GM21717 (cell line): Measurements from ENCODE around the gene VNN1.

Experiments used
- ATAC-seq: cut with Tn5 transposase; IDR thresholded peaks from one replicate; pipeline ENCODE4 v1.9.1; 2021; ENCODE audit warnings: mild to moderate bottlenecking, moderate library complexity; ENCODE audit not compliant: unreplicated experiment

VNN1 gene, protein sequence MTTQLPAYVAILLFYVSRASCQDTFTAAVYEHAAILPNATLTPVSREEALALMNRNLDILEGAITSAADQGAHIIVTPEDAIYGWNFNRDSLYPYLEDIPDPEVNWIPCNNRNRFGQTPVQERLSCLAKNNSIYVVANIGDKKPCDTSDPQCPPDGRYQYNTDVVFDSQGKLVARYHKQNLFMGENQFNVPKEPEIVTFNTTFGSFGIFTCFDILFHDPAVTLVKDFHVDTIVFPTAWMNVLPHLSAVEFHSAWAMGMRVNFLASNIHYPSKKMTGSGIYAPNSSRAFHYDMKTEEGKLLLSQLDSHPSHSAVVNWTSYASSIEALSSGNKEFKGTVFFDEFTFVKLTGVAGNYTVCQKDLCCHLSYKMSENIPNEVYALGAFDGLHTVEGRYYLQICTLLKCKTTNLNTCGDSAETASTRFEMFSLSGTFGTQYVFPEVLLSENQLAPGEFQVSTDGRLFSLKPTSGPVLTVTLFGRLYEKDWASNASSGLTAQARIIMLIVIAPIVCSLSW

GRCh38 chr6:132713352-132714134 is at the start of gene VNN1:
Gene VNN1, minus strand, starts transcription at chr6:132714055. Its CDS starts 20 bp downstream, at chr6:132714035.
- ATAC-seq, result peak; percentile 72

DNA sequence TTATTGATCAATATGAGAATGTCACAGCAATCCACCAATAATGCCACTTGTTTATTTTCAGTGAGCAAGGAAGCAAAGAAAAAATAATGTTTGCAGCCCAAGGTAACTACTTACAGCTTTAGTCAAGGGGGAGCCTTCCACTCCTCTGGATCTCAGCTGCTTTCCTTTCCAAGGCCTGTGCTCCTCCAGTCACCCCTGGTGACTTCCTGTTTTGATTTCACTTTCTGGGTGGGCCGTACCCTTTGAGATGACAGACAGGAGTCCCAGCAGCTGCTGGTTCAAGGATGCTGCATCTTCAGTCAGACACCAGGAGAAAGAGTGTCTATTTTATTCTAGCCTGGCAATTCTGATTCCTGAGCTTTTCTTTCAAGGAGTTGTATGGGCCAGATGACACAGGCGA is 49.4 kb upstream of the VNN1 start:
- ATAC-seq, result peak; percentile 93

GRCh38 chr6:132760256-132760655 is 46.4 kb upstream of the VNN1 start:
- no peak for ATAC-seq

DNA sequence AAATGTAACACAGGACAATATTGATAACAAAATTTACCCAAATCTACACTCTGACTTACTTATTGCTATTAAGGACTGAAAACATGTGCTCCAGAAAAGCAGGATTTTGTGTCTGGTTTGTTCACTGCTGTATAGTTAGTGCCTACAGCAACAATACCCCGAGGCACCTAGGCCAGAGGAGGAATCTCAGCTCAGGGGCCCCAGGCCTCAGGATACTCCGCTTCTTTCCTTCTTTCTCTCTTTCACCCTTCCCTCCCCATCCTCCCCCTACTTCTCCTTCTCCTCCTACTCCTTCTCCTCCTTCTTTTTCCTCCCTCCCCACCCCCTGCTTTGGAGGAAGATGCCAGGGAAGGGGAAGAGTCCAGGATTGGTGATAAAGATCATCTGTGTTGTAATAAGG is 44.8 kb upstream of the VNN1 start:
- no peak for ATAC-seq

- no peak for ATAC-seq
Measured at GRCh38 chr6:132752255-132752654, 38.4 kb upstream of the VNN1 start.

DNA sequence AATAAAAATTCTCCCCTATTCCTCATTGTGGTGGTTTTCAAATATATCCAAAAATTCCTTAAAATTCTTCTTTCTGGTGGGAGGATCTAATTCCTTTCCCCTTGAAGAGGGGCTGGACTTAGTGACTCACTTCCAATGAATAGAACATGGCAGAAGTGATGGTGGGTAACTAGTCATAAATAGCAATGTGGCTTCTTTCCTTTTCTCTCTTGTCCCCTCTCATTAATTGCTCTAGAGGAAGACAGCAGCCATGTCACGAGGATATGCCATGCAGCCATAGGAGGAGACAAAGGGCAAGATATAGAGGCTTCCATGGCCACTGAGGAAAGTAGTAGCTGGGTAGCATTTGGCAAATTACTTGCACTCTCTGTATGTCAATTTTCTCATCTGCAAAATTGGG is 38.0 kb upstream of the VNN1 start:
- no peak for ATAC-seq

DNA sequence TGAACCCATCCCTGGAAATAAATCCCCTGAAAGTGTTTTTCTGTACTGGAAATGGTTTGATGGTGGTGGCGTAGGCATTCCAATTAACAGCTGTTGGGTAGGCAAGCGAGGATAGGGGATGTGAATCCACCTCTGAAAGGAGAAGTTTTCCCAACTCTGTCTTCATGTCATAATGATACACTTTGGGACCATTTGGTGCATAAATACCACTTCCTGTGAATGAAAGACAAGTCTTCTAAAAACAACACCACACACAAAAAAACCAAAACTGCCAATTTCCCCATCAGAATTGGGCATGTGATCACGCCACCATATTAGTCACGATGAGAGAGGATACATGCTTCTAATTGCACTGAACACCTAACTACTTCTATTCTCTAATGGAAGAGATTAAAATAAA is 37.5 kb upstream of the VNN1 start:
- ATAC-seq, result peak; percentile 53

GRCh38 chr6:132750455-132751248 is 36.8 kb upstream of the VNN1 start:
- peak; percentile 81 for ATAC-seq

DNA sequence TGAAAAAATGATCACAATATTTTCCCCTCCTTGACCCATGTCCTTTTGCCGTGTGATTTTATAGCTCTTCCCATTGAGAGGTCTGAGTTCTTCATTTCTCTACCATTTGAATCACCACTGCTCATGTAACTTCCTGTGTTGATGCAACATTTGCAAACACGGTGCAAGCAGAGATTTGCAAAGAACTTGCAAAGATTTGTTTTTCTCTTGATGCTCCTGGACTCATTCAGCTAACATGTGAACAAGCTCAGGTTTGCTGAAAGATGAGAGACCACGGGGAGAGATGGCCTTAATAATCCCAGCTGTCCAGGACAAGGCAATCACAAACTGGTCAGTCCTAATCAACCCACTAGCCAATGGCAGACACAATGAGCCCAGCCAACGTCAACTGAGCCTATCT is 35.3 kb upstream of the VNN1 start:
- no peak for ATAC-seq

- ATAC-seq, result no peak
Measured at GRCh38 chr6:132748446-132748845, 34.6 kb upstream of the VNN1 start.

GRCh38 chr6:132746048-132746447 is 32.2 kb upstream of the VNN1 start:
- ATAC-seq, result no peak

DNA sequence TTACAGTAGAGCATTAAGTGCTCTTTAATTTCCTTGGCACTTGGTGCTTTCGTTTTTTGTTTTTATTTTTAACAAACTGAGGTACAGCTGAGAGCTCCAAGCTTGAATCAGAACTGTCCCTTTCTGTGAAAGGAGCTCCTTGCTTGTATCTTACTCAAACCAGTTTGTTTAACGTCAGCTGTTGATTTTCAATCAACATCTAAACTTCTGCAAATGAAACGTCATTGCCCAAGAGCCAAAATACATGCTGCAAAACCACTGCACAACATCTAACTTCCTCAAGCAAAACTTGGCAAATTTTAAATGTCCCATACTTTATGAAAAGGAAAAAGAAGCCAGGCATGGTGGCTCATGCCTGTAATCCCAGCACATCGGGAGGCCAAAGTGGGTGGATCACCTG is 28.6 kb upstream of the VNN1 start:
- ATAC-seq, result no peak

GRCh38 chr6:132741281-132741680 is 27.4 kb upstream of the VNN1 start:
- no peak for ATAC-seq

DNA sequence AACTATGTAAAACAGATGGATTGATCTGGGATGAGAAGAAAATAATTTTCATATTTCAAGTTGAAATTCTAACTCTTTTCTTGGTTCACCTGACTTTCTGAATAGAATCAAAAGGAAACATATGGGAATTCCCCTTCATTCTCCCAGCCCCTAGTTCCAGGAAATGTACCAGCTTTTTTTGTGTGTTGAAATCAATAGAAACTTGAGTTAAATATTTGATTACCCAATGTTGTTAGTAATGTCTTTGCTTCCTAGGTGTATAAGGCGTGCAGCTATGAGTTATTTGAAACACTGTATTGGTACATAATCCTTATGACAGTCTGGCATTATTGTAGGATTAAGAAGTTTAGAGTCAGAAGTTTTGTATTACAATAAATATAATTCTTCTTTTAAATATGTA is 22.4 kb upstream of the VNN1 start:
- ATAC-seq, result peak; percentile 62

DNA sequence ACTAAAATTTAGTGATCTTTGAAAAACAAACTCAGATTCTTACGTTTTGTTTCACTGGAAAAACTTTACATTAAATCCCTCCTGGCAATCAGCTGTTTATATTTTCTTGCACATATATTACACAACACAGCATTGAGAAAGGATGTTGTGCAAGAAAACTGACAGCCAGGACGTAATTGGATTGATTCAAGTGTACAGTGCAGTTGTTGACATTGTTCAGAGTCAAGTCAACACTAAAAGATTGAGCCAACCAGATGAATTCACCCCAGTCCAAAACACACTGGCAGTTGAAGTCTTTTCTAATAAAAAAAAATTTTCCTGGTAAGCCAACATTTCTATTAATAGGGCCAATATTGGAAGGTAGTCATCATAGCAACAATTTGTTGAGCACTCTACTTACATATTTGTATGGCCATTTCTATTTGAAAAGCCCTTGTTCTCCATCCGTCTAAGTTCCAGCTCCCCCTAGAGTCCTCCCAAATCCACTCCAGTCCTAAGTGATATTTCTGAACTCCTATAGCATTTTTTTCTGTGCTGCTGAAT is 20.9 kb upstream of the VNN1 start:
- ATAC-seq, result no peak

GRCh38 chr6:132733814-132734213 is 20.0 kb upstream of the VNN1 start:
- ATAC-seq, result no peak

DNA sequence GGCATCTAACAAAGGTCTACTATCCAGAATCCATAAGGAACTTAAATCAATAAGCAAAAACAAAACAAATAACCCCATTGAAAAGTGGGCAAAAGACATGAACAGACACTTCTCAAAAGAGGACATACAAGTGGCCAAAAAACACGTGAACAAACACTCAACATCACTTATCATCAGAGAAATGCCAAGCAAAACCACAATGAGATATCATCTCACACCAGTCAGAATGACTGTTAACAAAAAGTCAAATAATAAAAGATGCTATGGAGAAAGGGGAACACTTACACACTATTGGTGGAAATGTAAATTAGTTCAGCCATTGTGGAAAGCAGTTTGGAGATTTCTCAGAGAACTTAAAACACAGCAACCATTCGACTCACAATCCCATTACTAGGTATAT is 19.4 kb upstream of the VNN1 start:
- ATAC-seq, result no peak

DNA sequence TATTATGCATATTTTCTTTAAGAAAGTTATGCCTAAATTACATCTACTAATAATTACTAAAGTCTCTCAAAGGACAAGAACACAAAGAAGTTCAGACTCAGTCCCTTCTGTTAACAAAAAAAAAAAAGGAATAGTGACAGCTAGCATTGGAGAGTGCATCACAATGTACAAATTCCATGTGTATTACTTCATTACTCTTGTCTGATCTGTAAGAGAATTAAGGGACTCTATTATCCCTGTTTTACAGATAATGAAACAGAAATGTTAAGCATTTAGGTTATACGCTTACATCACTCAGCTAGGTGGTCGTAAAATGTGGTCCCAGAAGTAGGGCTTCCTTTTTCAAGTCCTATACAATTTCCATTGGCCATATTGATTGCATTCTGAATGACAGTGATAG is 17.2 kb upstream of the VNN1 start:
- no peak for ATAC-seq

- no peak for ATAC-seq
Measured at GRCh38 chr6:132730560-132730959, 16.7 kb upstream of the VNN1 start.

GRCh38 chr6:132728616-132729015 is 14.8 kb upstream of the VNN1 start:
- ATAC-seq, result no peak

DNA sequence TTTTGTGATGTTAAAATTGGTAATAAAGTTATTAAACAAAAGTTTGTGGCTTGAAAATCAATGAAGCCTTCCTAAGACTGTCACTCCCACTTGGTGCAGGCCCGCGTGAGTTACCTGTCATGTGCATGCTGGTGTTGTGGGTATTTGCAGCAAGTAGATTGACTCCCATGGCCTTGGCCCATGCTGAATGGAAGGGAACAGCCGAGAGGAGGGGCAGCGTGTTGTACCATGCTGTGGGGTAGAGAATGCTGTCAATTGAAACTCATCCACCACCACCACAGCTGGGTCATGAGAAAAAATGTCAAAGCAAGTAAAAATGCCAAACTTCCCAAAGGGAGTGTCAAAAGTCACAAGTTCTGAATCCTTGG is 12.7 kb upstream of the VNN1 start:
- ATAC-seq, result no peak
